Endothelial cell of umbilical vein (primary cell): ENCODE measurements around the gene UNC5A. TPM values are rescaled to one million over a fixed set of nuclear protein-coding genes. Genes with fewer than 3 reads are reported as not detected.

Experiments used
- BruUV-seq: library from RNA; stranded (reverse); fragments of 400-500 nt; replicated peaks from 2 replicates; lab custom pipeline; 2021; lab: Mats Ljungman, UMichigan
- CTCF ChIA-PET: fragments of 300-600, 350-600 bp; sonication (Branson Sonifier 250); formaldehyde crosslinking; loops from one replicate; lab custom pipeline; 2021; ENCODE audit warnings: antibody characterized with exemption, inconsistent platforms; lab: Charles Lee
- POLR2A ChIA-PET: fragments of 300-600, 350-600 bp; sonication (Branson Sonifier 250); formaldehyde crosslinking; loops from one replicate; lab custom pipeline; 2021; ENCODE audit warnings: antibody characterized with exemption, inconsistent platforms; lab: Charles Lee
- DNase-seq: peaks from one replicate; pipeline ENCODE4 v3.0.0-alpha.2; 2011; ENCODE audit warnings: low read depth, low spot score
- FAIRE-seq: peaks from 2 replicates; lab custom pipeline; 2011; peaks lifted over from hg19 to GRCh38; lab: Jason Lieb, UNC
- H2AFZ ChIP-seq: 2 replicates; pipeline ENCODE4 v1.6.0; 2012; ENCODE audit warnings: low read depth, low read length, control low read depth, inconsistent platforms
- H3K27ac ChIP-seq: 2 replicates; pipeline ENCODE4 v1.5.1; 2011; ENCODE audit warnings: low read depth, mild to moderate bottlenecking, control low read depth, low read length, moderate library complexity; ENCODE audit not compliant: insufficient read depth
- H3K27me3 ChIP-seq, 2 experiments: 2 replicates each; pipeline versions ENCODE4 v1.6.0 to v1.6.1; 2011; ENCODE audit warnings: low read length in 2 of 2, mixed read lengths in 1 of 2; ENCODE audit not compliant: control insufficient read depth in 2 of 2, insufficient read depth in 2 of 2
- H3K36me3 ChIP-seq, 2 experiments: 2 replicates in 1 of 2; 3 replicates in 1 of 2; pipeline ENCODE4 v1.5.1; 2011; ENCODE audit warnings: low read length in 2 of 2, mild to moderate bottlenecking in 1 of 2, moderate library complexity in 1 of 2; ENCODE audit not compliant: control insufficient read depth in 2 of 2, insufficient read depth in 2 of 2; ENCODE audit errors: extremely low read depth in 1 of 2
- H3K4me1 ChIP-seq: 3 replicates; pipeline ENCODE4 v1.5.1; 2011; ENCODE audit warnings: mild to moderate bottlenecking, low read length; ENCODE audit not compliant: control insufficient read depth, insufficient read depth; ENCODE audit errors: extremely low read depth
- H3K4me2 ChIP-seq: 2 replicates; pipeline ENCODE4 v1.6.1; 2011; ENCODE audit warnings: low read length, control low read depth, mixed read lengths; ENCODE audit not compliant: insufficient read depth
- H3K4me3 ChIP-seq, 3 experiments: fragments of 200-600 bp in 1 of 3; sonication (generic), shearing (Covaris generic) in 1 of 3; replicated peaks in 1 of 3; 2 replicates each; pipeline ENCODE4 v1.5.1; 2011 to 2016; ENCODE audit warnings: control low read depth in 3 of 3, low read length in 3 of 3, mild to moderate bottlenecking in 2 of 3, inconsistent platforms in 1 of 3, low read depth in 1 of 3, moderate library complexity in 1 of 3; ENCODE audit not compliant: insufficient read depth in 1 of 3
- H3K79me2 ChIP-seq: 2 replicates; pipeline ENCODE4 v1.6.0; 2012; ENCODE audit warnings: low read length, inconsistent platforms; ENCODE audit not compliant: control insufficient read depth, insufficient read depth
- H3K9ac ChIP-seq: replicated peaks from 2 replicates; pipeline ENCODE3; 2011; ENCODE audit warnings: low read length, control low read depth; ENCODE audit not compliant: insufficient read depth; ENCODE audit errors: extremely low read depth
- H3K9me1 ChIP-seq: replicated peaks from 3 replicates; pipeline ENCODE4 v1.6.0; 2011; ENCODE audit warnings: mild to moderate bottlenecking, low read length; ENCODE audit not compliant: control insufficient read depth, insufficient read depth; ENCODE audit errors: extremely low read depth
- H3K9me3 ChIP-seq: replicated peaks from 2 replicates; pipeline ENCODE4 v1.5.1; 2012; ENCODE audit warnings: low read length, inconsistent platforms; ENCODE audit not compliant: control insufficient read depth, insufficient read depth
- H4K20me1 ChIP-seq: replicated peaks from 2 replicates; pipeline ENCODE3; 2011; ENCODE audit warnings: mild to moderate bottlenecking, low read length; ENCODE audit not compliant: control insufficient read depth, insufficient read depth; ENCODE audit errors: extremely low read depth
- CTCF ChIP-seq, 2 donors: IDR thresholded peaks; 1 replicate in 1 of 2; 2 replicates in 1 of 2; pipeline ENCODE4 v1.5.1; 2011; ENCODE audit warnings: low read length in 2 of 2, mild to moderate bottlenecking in 2 of 2, moderate library complexity in 2 of 2, control low read depth in 1 of 2, inconsistent platforms in 1 of 2, low read depth in 1 of 2; ENCODE audit not compliant: insufficient read depth in 1 of 2; ENCODE audit errors: extremely low read depth in 1 of 2
- EZH2 ChIP-seq: IDR thresholded peaks from 2 replicates; pipeline ENCODE4 v1.6.1; 2012; ENCODE audit warnings: borderline replicate concordance, low read depth, mild to moderate bottlenecking, moderate library complexity, low read length, inconsistent platforms; ENCODE audit not compliant: severe bottlenecking
- FOS ChIP-seq: IDR thresholded peaks from 2 replicates; pipeline ENCODE4 v1.6.1; 2011; ENCODE audit warnings: mild to moderate bottlenecking, low read length, moderate library complexity, borderline replicate concordance; ENCODE audit not compliant: insufficient read depth
- GATA2 ChIP-seq: IDR thresholded peaks from 2 replicates; pipeline ENCODE4 v1.7.0; 2011; ENCODE audit warnings: low read depth, mild to moderate bottlenecking, moderate library complexity, mixed read lengths, low read length; ENCODE audit not compliant: insufficient read length, insufficient read depth
- JUN ChIP-seq: IDR thresholded peaks from 2 replicates; pipeline ENCODE4 v1.6.1; 2011; ENCODE audit warnings: borderline replicate concordance, low read depth; ENCODE audit not compliant: insufficient read length, insufficient read depth
- MAX ChIP-seq: IDR thresholded peaks from 2 replicates; pipeline ENCODE4 v1.6.1; 2011; ENCODE audit not compliant: insufficient read depth, insufficient read length
- MYC ChIP-seq: IDR thresholded peaks from one replicate; pipeline ENCODE4 v1.6.1; 2011; ENCODE audit warnings: mild to moderate bottlenecking, low read depth, low read length
- POLR2A ChIP-seq: IDR thresholded peaks from 2 replicates; pipeline ENCODE4 v1.6.1; 2012; ENCODE audit warnings: low read depth, mild to moderate bottlenecking, control low read depth, low read length
- POLR2AphosphoS5 ChIP-seq: IDR thresholded peaks from 2 replicates; pipeline ENCODE4 v1.6.1; 2012; ENCODE audit warnings: low read depth, mild to moderate bottlenecking, control low read depth, low read length, moderate library complexity; ENCODE audit not compliant: insufficient read depth
- dilution Hi-C: fragments of 300-500 bp; cut with MboI; formaldehyde crosslinking; loops from one replicate; pipeline ENCODE4 v1.15.0; 2019; ENCODE audit warnings: low sequenced_read_pairs; ENCODE audit not compliant: extremely low pct_ligation_motif_present
- intact Hi-C: fragments of 100-400 bp; cut with micrococcal nuclease; formaldehyde crosslinking; loops from one replicate; pipeline ENCODE4 v1.10.0; 2022
- polyA plus RNA-seq, 4 experiments: library from polyadenylated mRNA; depleted of rRNA in 3 of 4; stranded (reverse) in 3 of 4; unstranded in 1 of 4; fragments of >200 nt; gene quantifications; 2 replicates each; pipeline versions ENCODE4 v1.2.1 to v1.2.3, GENCODE V29; 2011 to 2012; ENCODE audit warnings: missing spikeins in 1 of 4
- total RNA-seq: library from RNA; stranded (reverse); gene quantifications from 2 replicates; pipeline ENCODE4 v1.2.3, GENCODE V29; 2021

The UNC5A gene
- total and polyA plus RNA-seq, 2 donors (not counting 3 experiments of a cell fraction or from before 2014, with no cell fraction given), result 0.08 to 0.22 TPM

- Histone ChIP-seq H3K4me3 (no peak overlapping the region), H3K9ac (no peak overlapping the region), H3K4me1 (no peaks in the 10 kb centered on the region), H3K36me3 (no peaks in the 10 kb centered on the region), H3K9me3 (no peaks in the 10 kb centered on the region), H3K27ac (no peak overlapping the region), H3K27me3 (no peaks in the 10 kb centered on the region), H3K79me2 (no peaks in the 10 kb centered on the region), H4K20me1 (no peaks in the 10 kb centered on the region), H2AFZ (no peak overlapping the region), H3K4me2 (no peak overlapping the region), H3K9me1 (no peaks in the 10 kb centered on the region)
- ChIA-PET CTCF (interaction anchor here (1.9 kb wide), 1 partner anchor 184 kb away, joined by 6 read pairs; no protein-coding TSS in a partner anchor), POLR2A (no interaction called here)
- BruUV-seq, result no TSS peak
- DNase-seq, result no peak
- dilution Hi-C loops (no loop called here), intact Hi-C loops (no loop called here)
- FAIRE-seq, result no peak
- TF ChIP-seq FOS (no peak), MYC (no peak), GATA2 (no peak), JUN (no peak), EZH2 (no peak), CTCF (IDR thresholded peaks at IDR 0.05; ENCODE audit: extremely low read depth in 1 of 2, insufficient read depth in 1 of 2, low read depth in 1 of 2, low read length in 2 of 2) (no peak), POLR2AphosphoS5 (no peak), POLR2A (no peak), MAX (no peak)
These were observed 34.5 kb downstream of the UNC5A start for GRCh38 chr5:176844706-176845391.
